Sciatic nerve (tissue), 2 donors: ENCODE measurements around the gene SHISA5. TPM values are rescaled to one million over a fixed set of nuclear protein-coding genes. Genes with fewer than 3 reads are reported as not detected.
A peak's percentile ranks its signal among the peaks of the same experiment; 100 is the strongest.
"Not testable (repeated sequence)": the region's sequence is repeated elsewhere in the genome, so short reads cannot be mapped to it uniquely, and the experiment has no call there.

Source experiments
- ATAC-seq: fragments of 200-7000 bp; cut with Tn5 transposase; one replicate; pipeline ENCODE4 v1.9.1; 2020; ENCODE audit warnings: mild to moderate bottlenecking, moderate library complexity
- DNase-seq: peaks from one replicate; pipeline ENCODE4 v3.0.0-alpha.2; 2020; ENCODE audit warnings: low spot score
- intact Hi-C: fragments of 100-400 bp; cut with DNase I; formaldehyde crosslinking; loops from one replicate; pipeline ENCODE4 v1.14.2; 2022
- total RNA-seq: library from RNA; stranded (reverse); fragmentation: NEBNext Ultra II Directional; extraction: Animal tissue kit (Norgen Biotek cat#: 25700); gene quantifications from one replicate; pipeline ENCODE4 v1.2.1, GENCODE V29; 2021
- donor health status: DM: no; HTN: no; CAD: no.
- donor health status: DM: no; HTN: no; CAD: no.

SHISA5 gene
- total RNA-seq, 1 donor from 2014 or later, result 138 TPM

- intact Hi-C loops, result no loop called here
- DNase-seq (peak; percentile 68), ATAC-seq (no peak)
Observed at GRCh38 chr3:48466386-48467109, 37.4 kb downstream of the SHISA5 start.

- DNase-seq, result peak; percentile 95
- peak; percentile 97 for ATAC-seq
- intact Hi-C loops, result no loop called here
Observed at GRCh38 chr3:48465531-48466378, 38.2 kb downstream of the SHISA5 start.

- intact Hi-C loops, result no loop called here
- ATAC-seq (no peak), DNase-seq (no peak)
Observed at GRCh38 chr3:48465237-48465530, 38.8 kb downstream of the SHISA5 start.

- no peak for ATAC-seq
- peak; percentile 68 for DNase-seq
- intact Hi-C loops, result loop anchor here (5.0 kb wide), 1 partner anchor 83 kb away; no protein-coding TSS in a partner anchor
Observed at GRCh38 chr3:48464713-48465221, 39.2 kb downstream of the SHISA5 start.

- DNase-seq (peak; percentile 55), ATAC-seq (no peak)
- intact Hi-C loops, result loop anchor here (5.0 kb wide), 1 partner anchor 84 kb away; no protein-coding TSS in a partner anchor
Observed at GRCh38 chr3:48463703-48464102, 40.3 kb downstream of the SHISA5 start.

GRCh38 chr3:48461767-48462166 is 42.2 kb downstream of the SHISA5 start:
- intact Hi-C loops, result loop anchor here (5.0 kb wide), 1 partner anchor 86 kb away; no protein-coding TSS in a partner anchor
- not testable (repeated sequence) for ATAC-seq, DNase-seq

- intact Hi-C loops, result loop anchor here (5.0 kb wide), 1 partner anchor 87 kb away; no protein-coding TSS in a partner anchor
- ATAC-seq, result no peak
- no peak for DNase-seq
Observed at GRCh38 chr3:48460517-48460902, 43.5 kb downstream of the SHISA5 start.

GRCh38 chr3:48459773-48460516 is 44.0 kb downstream of the SHISA5 start:
- no peak for ATAC-seq
- intact Hi-C loops, result loop anchor here (5.0 kb wide), 1 partner anchor 87 kb away; no protein-coding TSS in a partner anchor
- DNase-seq, result no peak

- ATAC-seq, result no peak
- DNase-seq, result no peak
- intact Hi-C loops, result no loop called here
Observed at GRCh38 chr3:48459331-48459730, 44.6 kb downstream of the SHISA5 start.

GRCh38 chr3:48456456-48456855 is 47.5 kb downstream of the SHISA5 start:
- intact Hi-C loops, result no loop called here
- ATAC-seq (no peak), DNase-seq (no peak)

GRCh38 chr3:48451270-48451669 is 52.7 kb downstream of the SHISA5 start:
- intact Hi-C loops, result no loop called here
- ATAC-seq (no peak), DNase-seq (no peak)

GRCh38 chr3:48446425-48447193 is 57.4 kb downstream of the SHISA5 start, which contains the start of gene ATRIP:
Gene ATRIP, plus strand, starts transcription at chr3:48446737. Its CDS starts 109 bp downstream, at chr3:48446846.
- intact Hi-C loops, result no loop called here
- peak; percentile 93 for DNase-seq
- ATAC-seq, result peak; percentile 99

- ATAC-seq (no peak), DNase-seq (no peak)
- intact Hi-C loops, result no loop called here
Observed at GRCh38 chr3:48446043-48446424, 57.9 kb downstream of the SHISA5 start.

- ATAC-seq (no peak), DNase-seq (no peak)
- intact Hi-C loops, result no loop called here
Observed at GRCh38 chr3:48445277-48445882, 58.6 kb downstream of the SHISA5 start.

- DNase-seq (no peak), ATAC-seq (no peak)
- intact Hi-C loops, result no loop called here
Observed at GRCh38 chr3:48441940-48442339, 62.0 kb downstream of the SHISA5 start.

- DNase-seq (no peak), ATAC-seq (no peak)
- intact Hi-C loops, result no loop called here
Observed at GRCh38 chr3:48440590-48440958, 63.4 kb downstream of the SHISA5 start.

- DNase-seq, result peak; percentile 99
- ATAC-seq, result peak; percentile 99
- intact Hi-C loops, result loop anchor here (5.0 to 10.0 kb wide), 2 partner anchors 43 to 165 kb away; no protein-coding TSS in a partner anchor
Observed at GRCh38 chr3:48439820-48440589, 64.0 kb downstream of the SHISA5 start, which contains the start of the genes CCDC51 and TMA7. Gene CCDC51, minus strand, starts transcription at chr3:48440119. Its CDS starts 4,991 bp downstream, at chr3:48435128. Gene TMA7, plus strand, starts transcription at chr3:48440257. Its CDS starts 40 bp downstream, at chr3:48440297.
